ENCODE measurements around the gene MAS1L.

The MAS1L gene

DNA sequence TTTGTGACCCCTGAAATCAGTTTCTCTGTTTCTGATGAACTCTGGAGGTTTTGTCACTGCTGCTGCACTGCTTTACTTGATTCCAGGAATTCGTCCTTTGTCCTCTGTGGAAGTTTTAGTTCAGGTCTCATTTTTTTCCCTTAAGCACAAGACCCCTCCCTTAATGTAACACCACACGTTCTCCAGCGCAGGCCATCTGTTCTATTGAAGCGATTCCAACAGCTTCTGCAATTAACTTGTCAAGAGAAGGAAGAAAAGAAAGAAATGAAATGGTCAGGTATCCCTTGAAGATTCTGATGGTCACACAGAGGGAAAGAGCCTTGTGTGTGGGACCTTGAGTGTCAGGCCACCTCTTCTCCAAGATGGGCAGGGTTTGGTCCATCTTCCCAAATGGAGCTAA is 7.8 kb upstream of the MAS1L start (continued):
- TF ChIP-seq ZNF488 (tag by site-specific recombination; IDR thresholded peaks at IDR 0.05) (no peak), ZBTB7A (tag by site-specific recombination; IDR thresholded peaks at IDR 0.05; ENCODE audit: low read depth) (no peak), ZNF112 (tag by site-specific recombination; IDR thresholded peaks at IDR 0.05) (no peak), ZBTB20 (tag by site-specific recombination; IDR thresholded peaks at IDR 0.05) (no peak), ZNF26 (tag by site-specific recombination; IDR thresholded peaks at IDR 0.05) (no peak), ZNF184 (tag by site-specific recombination; IDR thresholded peaks at IDR 0.05) (no peak), ZNF830 (tag by site-specific recombination; IDR thresholded peaks at IDR 0.05; ENCODE audit: low read depth) (no peak)

DNA sequence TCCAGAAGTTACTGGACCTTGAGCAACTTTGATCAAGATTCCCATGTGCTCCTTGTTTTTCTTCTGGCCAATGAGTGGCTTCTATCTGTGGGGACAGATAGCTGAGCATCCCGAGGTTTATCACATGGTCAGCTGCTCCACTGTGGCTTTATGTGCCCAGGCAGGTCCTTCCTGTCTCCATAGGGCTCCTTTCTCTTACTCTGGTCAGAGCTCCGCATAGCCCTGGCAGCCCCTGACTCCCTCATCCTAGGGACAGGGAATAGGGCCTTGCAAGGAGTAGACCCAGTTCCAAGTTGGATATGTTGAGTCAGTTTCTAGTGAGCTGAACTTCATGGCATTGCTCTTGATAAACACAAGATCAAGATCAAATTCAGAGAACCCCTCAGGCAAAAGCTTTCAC is 6.4 kb upstream of the MAS1L start:
- no peak overlapping the region for H3K4me3 ChIP-seq (ENCODE audit: low read depth, low read length)
- ChIA-PET POLR2A (interaction anchor here (0.6 kb wide), 1 partner anchor 253 kb away, joined by 3 read pairs; no protein-coding TSS in a partner anchor), CTCF (interaction anchor here (0.7 to 1.5 kb wide), 3 partner anchors 19 to 96 kb away, joined by 3 read pairs; no protein-coding TSS in a partner anchor)
- TF ChIP-seq OVOL3 (tag by site-specific recombination; IDR thresholded peaks at IDR 0.05) (no peak), ZNF18 (tag by site-specific recombination; IDR thresholded peaks at IDR 0.05) (no peak), SP3 (tag by site-specific recombination; IDR thresholded peaks at IDR 0.05) (no peak), ZNF629 (tag by site-specific recombination; IDR thresholded peaks at IDR 0.05) (no peak), ZNF785 (tag by site-specific recombination; IDR thresholded peaks at IDR 0.05) (no peak), MYNN (tag by site-specific recombination; IDR thresholded peaks at IDR 0.05; ENCODE audit: borderline replicate concordance) (no peak), GFI1B (tag by site-specific recombination; IDR thresholded peaks at IDR 0.05) (no peak), HOXD13 (CRISPR knock-in tag; IDR thresholded peaks at IDR 0.05; ENCODE audit: borderline replicate concordance) (no peak), ZNF138 (tag by site-specific recombination; IDR thresholded peaks at IDR 0.05; ENCODE audit: borderline replicate concordance) (no peak), ZFP37 (tag by site-specific recombination; IDR thresholded peaks at IDR 0.05) (no peak), ZFP41 (tag by site-specific recombination; IDR thresholded peaks at IDR 0.05; ENCODE audit: borderline replicate concordance) (no peak), KLF10 (tag by site-specific recombination; IDR thresholded peaks at IDR 0.05) (no peak), ZNF701 (tag by site-specific recombination; IDR thresholded peaks at IDR 0.05) (no peak), ZNF791 (tag by site-specific recombination; IDR thresholded peaks at IDR 0.05) (no peak), HOXC10 (CRISPR knock-in tag; IDR thresholded peaks at IDR 0.05) (no peak)
- TF ChIP-seq, protein P1, sequence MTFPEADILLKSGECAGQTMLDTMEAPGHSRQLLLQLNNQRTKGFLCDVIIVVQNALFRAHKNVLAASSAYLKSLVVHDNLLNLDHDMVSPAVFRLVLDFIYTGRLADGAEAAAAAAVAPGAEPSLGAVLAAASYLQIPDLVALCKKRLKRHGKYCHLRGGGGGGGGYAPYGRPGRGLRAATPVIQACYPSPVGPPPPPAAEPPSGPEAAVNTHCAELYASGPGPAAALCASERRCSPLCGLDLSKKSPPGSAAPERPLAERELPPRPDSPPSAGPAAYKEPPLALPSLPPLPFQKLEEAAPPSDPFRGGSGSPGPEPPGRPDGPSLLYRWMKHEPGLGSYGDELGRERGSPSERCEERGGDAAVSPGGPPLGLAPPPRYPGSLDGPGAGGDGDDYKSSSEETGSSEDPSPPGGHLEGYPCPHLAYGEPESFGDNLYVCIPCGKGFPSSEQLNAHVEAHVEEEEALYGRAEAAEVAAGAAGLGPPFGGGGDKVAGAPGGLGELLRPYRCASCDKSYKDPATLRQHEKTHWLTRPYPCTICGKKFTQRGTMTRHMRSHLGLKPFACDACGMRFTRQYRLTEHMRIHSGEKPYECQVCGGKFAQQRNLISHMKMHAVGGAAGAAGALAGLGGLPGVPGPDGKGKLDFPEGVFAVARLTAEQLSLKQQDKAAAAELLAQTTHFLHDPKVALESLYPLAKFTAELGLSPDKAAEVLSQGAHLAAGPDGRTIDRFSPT (tag by site-specific recombination; IDR thresholded peaks at IDR 0.05): no peak
- TF ChIP-seq, protein P2, sequence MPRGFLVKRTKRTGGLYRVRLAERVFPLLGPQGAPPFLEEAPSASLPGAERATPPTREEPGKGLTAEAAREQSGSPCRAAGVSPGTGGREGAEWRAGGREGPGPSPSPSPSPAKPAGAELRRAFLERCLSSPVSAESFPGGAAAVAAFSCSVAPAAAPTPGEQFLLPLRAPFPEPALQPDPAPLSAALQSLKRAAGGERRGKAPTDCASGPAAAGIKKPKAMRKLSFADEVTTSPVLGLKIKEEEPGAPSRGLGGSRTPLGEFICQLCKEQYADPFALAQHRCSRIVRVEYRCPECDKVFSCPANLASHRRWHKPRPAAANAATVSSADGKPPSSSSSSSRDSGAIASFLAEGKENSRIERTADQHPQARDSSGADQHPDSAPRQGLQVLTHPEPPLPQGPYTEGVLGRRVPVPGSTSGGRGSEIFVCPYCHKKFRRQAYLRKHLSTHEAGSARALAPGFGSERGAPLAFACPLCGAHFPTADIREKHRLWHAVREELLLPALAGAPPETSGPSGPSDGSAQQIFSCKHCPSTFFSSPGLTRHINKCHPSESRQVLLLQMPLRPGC (tag by site-specific recombination; IDR thresholded peaks at IDR 0.05): no peak
- TF ChIP-seq, protein P3, sequence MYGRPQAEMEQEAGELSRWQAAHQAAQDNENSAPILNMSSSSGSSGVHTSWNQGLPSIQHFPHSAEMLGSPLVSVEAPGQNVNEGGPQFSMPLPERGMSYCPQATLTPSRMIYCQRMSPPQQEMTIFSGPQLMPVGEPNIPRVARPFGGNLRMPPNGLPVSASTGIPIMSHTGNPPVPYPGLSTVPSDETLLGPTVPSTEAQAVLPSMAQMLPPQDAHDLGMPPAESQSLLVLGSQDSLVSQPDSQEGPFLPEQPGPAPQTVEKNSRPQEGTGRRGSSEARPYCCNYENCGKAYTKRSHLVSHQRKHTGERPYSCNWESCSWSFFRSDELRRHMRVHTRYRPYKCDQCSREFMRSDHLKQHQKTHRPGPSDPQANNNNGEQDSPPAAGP (tag by site-specific recombination; IDR thresholded peaks at IDR 0.05): no peak
- no peak overlapping the region for H3K27ac ChIP-seq (ENCODE audit: extremely low read depth, low read depth, low read length)
- no peaks in the 10 kb centered on the region for H3K4me1 ChIP-seq (ENCODE audit: control insufficient read depth, insufficient read depth, low read length)
- no peaks in the 10 kb centered on the region for H3K36me3 ChIP-seq (ENCODE audit: control insufficient read depth in 2 of 2, insufficient read depth in 1 of 2, low read length in 2 of 2)
- H3K9me3 ChIP-seq (ENCODE audit: control insufficient read depth, insufficient read depth, low read depth, low read length): no peaks in the 10 kb centered on the region
